Measurements from ENCODE around the gene DMRTC2.

DNA sequence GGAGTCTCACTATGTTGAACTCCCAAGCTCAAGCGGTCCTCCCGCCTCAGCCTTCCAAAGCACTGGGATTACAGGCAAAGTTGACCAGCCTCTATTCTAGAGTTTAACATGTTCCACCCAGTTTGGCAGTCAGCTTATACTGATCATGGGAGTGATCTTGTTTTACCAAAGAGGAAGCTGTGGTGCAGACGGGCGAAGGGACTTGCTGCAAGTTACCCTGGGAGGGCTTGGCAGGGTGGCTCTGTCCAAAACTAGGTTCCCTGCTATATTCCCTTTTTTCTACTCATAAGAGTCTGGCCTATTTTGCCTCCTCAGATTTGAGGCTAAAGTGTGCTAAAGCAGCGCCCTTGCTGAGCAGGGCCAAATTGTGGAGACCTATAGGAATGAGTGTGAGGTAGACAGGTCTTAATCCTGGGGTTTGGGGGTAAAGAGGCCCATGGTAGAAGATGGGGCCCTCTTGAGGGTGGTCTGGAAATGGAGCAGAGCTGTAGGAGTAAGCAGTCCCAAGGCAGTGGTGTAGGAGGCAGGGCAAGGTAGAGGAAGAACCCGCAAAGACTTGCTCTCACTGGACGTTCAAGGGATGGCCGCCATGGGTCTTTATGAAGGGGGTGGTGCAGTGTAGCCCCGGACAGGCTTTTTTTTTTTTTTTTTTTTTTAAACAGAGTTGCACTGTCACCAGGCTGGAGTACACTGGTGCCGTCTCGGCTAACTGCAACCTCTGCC is 18.5 kb downstream of the DMRTC2 start:
- TF ChIP-seq, protein P1, sequence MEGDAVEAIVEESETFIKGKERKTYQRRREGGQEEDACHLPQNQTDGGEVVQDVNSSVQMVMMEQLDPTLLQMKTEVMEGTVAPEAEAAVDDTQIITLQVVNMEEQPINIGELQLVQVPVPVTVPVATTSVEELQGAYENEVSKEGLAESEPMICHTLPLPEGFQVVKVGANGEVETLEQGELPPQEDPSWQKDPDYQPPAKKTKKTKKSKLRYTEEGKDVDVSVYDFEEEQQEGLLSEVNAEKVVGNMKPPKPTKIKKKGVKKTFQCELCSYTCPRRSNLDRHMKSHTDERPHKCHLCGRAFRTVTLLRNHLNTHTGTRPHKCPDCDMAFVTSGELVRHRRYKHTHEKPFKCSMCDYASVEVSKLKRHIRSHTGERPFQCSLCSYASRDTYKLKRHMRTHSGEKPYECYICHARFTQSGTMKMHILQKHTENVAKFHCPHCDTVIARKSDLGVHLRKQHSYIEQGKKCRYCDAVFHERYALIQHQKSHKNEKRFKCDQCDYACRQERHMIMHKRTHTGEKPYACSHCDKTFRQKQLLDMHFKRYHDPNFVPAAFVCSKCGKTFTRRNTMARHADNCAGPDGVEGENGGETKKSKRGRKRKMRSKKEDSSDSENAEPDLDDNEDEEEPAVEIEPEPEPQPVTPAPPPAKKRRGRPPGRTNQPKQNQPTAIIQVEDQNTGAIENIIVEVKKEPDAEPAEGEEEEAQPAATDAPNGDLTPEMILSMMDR (conservative IDR thresholded peaks at IDR 0.05) = no peak
- no peak for TF ChIP-seq EZH2 (IDR thresholded peaks at IDR 0.05; ENCODE audit: low read depth)

All from PC-9 (cell line).